Activated T-cell treated with anti-CD3 and anti-CD28 coated beads, Interleukin-2, amount 50 U/mL, for 1 hour (primary cell): ENCODE results near the gene LSM14B.
"Not testable (repeated sequence)": the region's sequence is repeated elsewhere in the genome, so short reads cannot be mapped to it uniquely, and the experiment has no call there.

Source experiments
- DNase-seq: peaks from one replicate; pipeline ENCODE4 v3.0.0-alpha.2; 2020

LSM14B gene

GRCh38 chr20:62147528-62147927 is 25.3 kb downstream of the LSM14B start:
- no peak for DNase-seq

- not testable (repeated sequence) for DNase-seq
Measured at GRCh38 chr20:62148383-62148782, 26.1 kb downstream of the LSM14B start.

- no peak for DNase-seq
Measured at GRCh38 chr20:62148908-62149314, 26.6 kb downstream of the LSM14B start.

- DNase-seq = no peak
Measured at GRCh38 chr20:62149532-62150309, 27.4 kb downstream of the LSM14B start.

- no peak for DNase-seq
Measured at GRCh38 chr20:62150310-62150575, 28.0 kb downstream of the LSM14B start.

- DNase-seq = no peak
Measured at GRCh38 chr20:62151225-62151624, 28.9 kb downstream of the LSM14B start.

- no peak for DNase-seq
Measured at GRCh38 chr20:62151835-62152364, 29.6 kb downstream of the LSM14B start.

- no peak for DNase-seq
Measured at GRCh38 chr20:62155428-62156253, 33.4 kb downstream of the LSM14B start.

GRCh38 chr20:62156254-62156556 is 33.9 kb downstream of the LSM14B start:
- DNase-seq = no peak

GRCh38 chr20:62156592-62157386 is 34.5 kb downstream of the LSM14B start:
- DNase-seq = peak; percentile 78

GRCh38 chr20:62157387-62158087 is 35.3 kb downstream of the LSM14B start:
- no peak for DNase-seq

- DNase-seq = no peak
Measured at GRCh38 chr20:62158088-62158400, 35.8 kb downstream of the LSM14B start.

GRCh38 chr20:62158541-62158940 is 36.3 kb downstream of the LSM14B start:
- no peak for DNase-seq

GRCh38 chr20:62159052-62159451 is 36.8 kb downstream of the LSM14B start:
- DNase-seq = no peak

GRCh38 chr20:62159839-62160238 is 37.6 kb downstream of the LSM14B start:
- no peak for DNase-seq

- DNase-seq = no peak
Measured at GRCh38 chr20:62160253-62160652, 38.0 kb downstream of the LSM14B start.

- no peak for DNase-seq
Measured at GRCh38 chr20:62160876-62161275, 38.6 kb downstream of the LSM14B start.

- no peak for DNase-seq
Measured at GRCh38 chr20:62161347-62161746, 39.1 kb downstream of the LSM14B start.

GRCh38 chr20:62162765-62163484 is 40.6 kb downstream of the LSM14B start:
- no peak for DNase-seq

GRCh38 chr20:62163485-62163865 is 41.2 kb downstream of the LSM14B start:
- no peak for DNase-seq

- DNase-seq = no peak
Measured at GRCh38 chr20:62163986-62164762, 41.9 kb downstream of the LSM14B start.
